DND-41 (cell line): ENCODE measurements around the gene VWDE.

Source experiments
- ATAC-seq: fragments of 200-7000 bp; cut with Tn5 transposase; 3 replicates; pipeline ENCODE4 v1.9.1; 2021; ENCODE audit warnings: low read depth; ENCODE audit not compliant: insufficient read depth
- DNase-seq: peaks from one replicate; pipeline ENCODE4 v3.0.0-alpha.2; 2020
- H2AFZ ChIP-seq: 2 replicates; pipeline ENCODE4 v1.6.0; 2012; ENCODE audit warnings: low read depth, low read length
- H3K27ac ChIP-seq: 2 replicates; pipeline ENCODE4 v1.5.1; 2012; ENCODE audit warnings: low read length, inconsistent platforms
- H3K27me3 ChIP-seq: fragments of 200-600 bp; sonication (generic); 2 replicates; pipeline ENCODE4 v1.6.0; 2012; ENCODE audit warnings: low read length, mild to moderate bottlenecking, inconsistent platforms; ENCODE audit not compliant: insufficient read depth, poor library complexity
- H3K36me3 ChIP-seq: 2 replicates; pipeline ENCODE4 v1.5.1; 2012; ENCODE audit warnings: low read length, inconsistent platforms; ENCODE audit not compliant: insufficient read depth
- H3K4me1 ChIP-seq: 2 replicates; pipeline ENCODE4 v1.5.1; 2012; ENCODE audit warnings: mild to moderate bottlenecking, low read length; ENCODE audit not compliant: insufficient read depth
- H3K4me2 ChIP-seq: 2 replicates; pipeline ENCODE4 v1.6.0; 2012; ENCODE audit warnings: mild to moderate bottlenecking, moderate library complexity, low read length, inconsistent platforms; ENCODE audit not compliant: insufficient read depth
- H3K4me3 ChIP-seq, 2 experiments: fragments of 200-600 bp in 1 of 2; shearing (Covaris generic) in 1 of 2; 2 replicates each; pipeline ENCODE4 v1.5.1; 2012 to 2016; ENCODE audit warnings: inconsistent platforms in 2 of 2, low read length in 2 of 2, mild to moderate bottlenecking in 2 of 2, low read depth in 1 of 2, moderate library complexity in 1 of 2
- H3K79me2 ChIP-seq: 2 replicates; pipeline ENCODE4 v1.6.0; 2012; ENCODE audit warnings: low read length, inconsistent platforms; ENCODE audit not compliant: insufficient read depth
- H3K9ac ChIP-seq: 2 replicates; pipeline ENCODE4 v1.6.0; 2012; ENCODE audit warnings: low read depth, mild to moderate bottlenecking, inconsistent platforms, low read length, moderate library complexity
- H3K9me3 ChIP-seq: 2 replicates; pipeline ENCODE4 v1.5.1; 2012; ENCODE audit warnings: low read length, moderate library complexity, mild to moderate bottlenecking, inconsistent platforms; ENCODE audit not compliant: insufficient read depth, severe bottlenecking
- H4K20me1 ChIP-seq: 2 replicates; pipeline ENCODE4 v1.6.0; 2012; ENCODE audit warnings: low read length; ENCODE audit not compliant: insufficient read depth
- EZH2 ChIP-seq: IDR thresholded peaks from 3 replicates; pipeline ENCODE4 v1.6.1; 2012; ENCODE audit warnings: borderline replicate concordance, low read depth, mild to moderate bottlenecking, moderate library complexity, low read length, inconsistent platforms; ENCODE audit not compliant: severe bottlenecking
- TF ChIP-seq, protein P1 (sequence below): IDR thresholded peaks from 2 replicates; pipeline ENCODE4 v1.5.1; 2012; ENCODE audit warnings: borderline replicate concordance, low read length, moderate library complexity, mild to moderate bottlenecking; ENCODE audit not compliant: poor library complexity, severe bottlenecking; ENCODE audit errors: extremely low read depth

VWDE gene

DNA sequence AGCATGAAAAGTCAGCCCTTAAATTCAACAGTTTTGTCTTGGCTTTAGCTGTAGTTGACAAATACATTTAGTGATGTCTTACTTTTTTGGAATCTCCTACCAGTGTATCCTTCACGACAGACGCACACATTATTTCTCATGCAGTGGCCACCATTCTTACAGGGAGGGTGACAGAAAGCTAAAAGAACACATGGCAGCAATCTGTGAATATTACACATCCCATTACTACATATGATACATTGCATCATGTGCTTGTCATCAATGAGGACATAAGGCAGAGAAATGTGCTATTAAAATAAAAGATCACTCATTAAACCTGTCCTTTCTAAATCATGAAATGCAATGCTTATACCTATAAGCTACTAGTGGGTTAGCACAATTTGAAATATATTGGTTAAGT, 66.6 kb downstream of the VWDE start:
- DNase-seq: no peak
- no peaks in the 10 kb centered on the region for H3K79me2 ChIP-seq
- no peaks in the 10 kb centered on the region for H3K4me1 ChIP-seq
- H3K9ac ChIP-seq: no peak overlapping the region
- TF ChIP-seq EZH2: no peak
- TF ChIP-seq, protein P1, sequence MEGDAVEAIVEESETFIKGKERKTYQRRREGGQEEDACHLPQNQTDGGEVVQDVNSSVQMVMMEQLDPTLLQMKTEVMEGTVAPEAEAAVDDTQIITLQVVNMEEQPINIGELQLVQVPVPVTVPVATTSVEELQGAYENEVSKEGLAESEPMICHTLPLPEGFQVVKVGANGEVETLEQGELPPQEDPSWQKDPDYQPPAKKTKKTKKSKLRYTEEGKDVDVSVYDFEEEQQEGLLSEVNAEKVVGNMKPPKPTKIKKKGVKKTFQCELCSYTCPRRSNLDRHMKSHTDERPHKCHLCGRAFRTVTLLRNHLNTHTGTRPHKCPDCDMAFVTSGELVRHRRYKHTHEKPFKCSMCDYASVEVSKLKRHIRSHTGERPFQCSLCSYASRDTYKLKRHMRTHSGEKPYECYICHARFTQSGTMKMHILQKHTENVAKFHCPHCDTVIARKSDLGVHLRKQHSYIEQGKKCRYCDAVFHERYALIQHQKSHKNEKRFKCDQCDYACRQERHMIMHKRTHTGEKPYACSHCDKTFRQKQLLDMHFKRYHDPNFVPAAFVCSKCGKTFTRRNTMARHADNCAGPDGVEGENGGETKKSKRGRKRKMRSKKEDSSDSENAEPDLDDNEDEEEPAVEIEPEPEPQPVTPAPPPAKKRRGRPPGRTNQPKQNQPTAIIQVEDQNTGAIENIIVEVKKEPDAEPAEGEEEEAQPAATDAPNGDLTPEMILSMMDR: no peak
- H4K20me1 ChIP-seq: no peaks in the 10 kb centered on the region
- no peak overlapping the region for H3K4me3 ChIP-seq
- no peaks in the 10 kb centered on the region for H3K27me3 ChIP-seq
- H3K27ac ChIP-seq: no peak overlapping the region
- no peaks in the 10 kb centered on the region for H3K36me3 ChIP-seq
- H3K9me3 ChIP-seq: no peaks in the 10 kb centered on the region
- no peak overlapping the region for H3K4me2 ChIP-seq
- ATAC-seq: no peak
- H2AFZ ChIP-seq: no peak overlapping the region

DNA sequence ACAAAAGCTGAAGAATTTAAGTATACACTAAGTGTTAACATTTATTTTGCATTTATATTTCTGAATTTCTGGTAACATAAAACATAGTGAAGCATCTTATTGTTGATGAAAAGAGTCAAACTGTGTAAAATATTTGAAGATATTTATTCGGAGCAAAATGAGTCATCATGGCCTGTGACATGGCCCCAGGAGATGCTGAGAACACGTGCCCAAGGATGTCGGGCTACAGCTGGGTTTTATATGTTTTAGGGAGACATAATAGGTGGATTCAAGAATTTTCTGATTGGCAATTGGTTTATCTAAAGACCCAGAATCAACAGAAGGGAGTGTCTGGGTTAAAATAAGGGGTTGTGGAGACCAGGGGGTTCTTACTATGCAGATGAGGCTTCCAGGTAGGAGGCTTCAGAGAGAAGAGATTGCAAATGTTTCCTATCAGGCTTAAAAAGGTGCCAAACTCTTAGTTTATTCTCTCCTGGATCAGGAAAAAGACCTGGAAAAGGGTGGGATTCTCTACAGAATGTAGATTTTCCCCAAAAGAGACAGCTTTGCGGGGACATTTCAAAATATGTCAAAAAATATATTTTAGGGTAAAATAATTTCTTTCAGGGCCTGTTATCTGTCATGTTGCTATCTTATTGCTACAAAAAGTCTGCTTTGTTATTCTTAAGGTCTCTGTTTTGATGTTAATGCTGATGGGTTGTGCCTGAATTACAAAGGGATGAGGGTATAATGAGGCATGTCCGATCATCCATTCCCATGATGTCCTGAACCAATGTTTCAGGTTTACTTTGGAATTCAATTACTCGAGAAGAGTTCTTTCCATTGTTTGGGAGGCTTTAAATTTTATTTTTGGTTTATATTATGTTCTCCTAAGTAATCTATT, 74.5 kb downstream of the VWDE start:
- H3K27me3 ChIP-seq: no peaks in the 10 kb centered on the region
- no peak overlapping the region for H3K27ac ChIP-seq
- DNase-seq (no peak), ATAC-seq (no peak)
- no peak overlapping the region for H3K4me2 ChIP-seq
- no peak overlapping the region for H3K9ac ChIP-seq
- H3K4me3 ChIP-seq: no peak overlapping the region
- H2AFZ ChIP-seq: no peak overlapping the region
- TF ChIP-seq, protein P1: no peak
- H3K79me2 ChIP-seq: no peaks in the 10 kb centered on the region
- H3K36me3 ChIP-seq: no peaks in the 10 kb centered on the region
- H3K9me3 ChIP-seq: no peaks in the 10 kb centered on the region
- H3K4me1 ChIP-seq: no peaks in the 10 kb centered on the region
- H4K20me1 ChIP-seq: no peaks in the 10 kb centered on the region

DNA sequence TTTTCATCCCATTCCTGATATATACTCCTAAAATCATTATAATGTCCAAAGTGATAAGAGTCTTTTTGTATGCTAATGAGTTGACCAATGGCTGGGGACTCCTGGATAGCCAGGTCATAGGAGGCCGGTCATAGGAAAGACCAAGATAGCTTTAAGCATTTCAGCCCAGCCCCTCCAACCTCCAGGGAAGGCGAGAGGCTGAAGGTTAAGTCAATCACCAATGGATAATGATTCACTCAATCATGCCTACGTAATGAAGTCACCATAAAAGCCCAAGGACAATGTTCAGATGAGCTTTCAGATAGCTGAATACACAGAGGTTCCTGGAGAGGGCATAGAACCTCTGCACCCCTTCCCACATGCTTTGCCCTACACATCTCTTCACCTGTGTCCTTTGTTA, 75.7 kb downstream of the VWDE start:
- H3K27me3 ChIP-seq: no peaks in the 10 kb centered on the region
- no peak overlapping the region for H3K9ac ChIP-seq
- no peak overlapping the region for H2AFZ ChIP-seq
- H3K36me3 ChIP-seq: no peaks in the 10 kb centered on the region
- H3K4me3 ChIP-seq: no peak overlapping the region
- H3K4me1 ChIP-seq: no peaks in the 10 kb centered on the region
- ATAC-seq: no peak
- H3K9me3 ChIP-seq: no peaks in the 10 kb centered on the region
- H3K4me2 ChIP-seq: no peak overlapping the region
- no peak overlapping the region for H3K27ac ChIP-seq
- TF ChIP-seq, protein P1: no peak
- no peak for TF ChIP-seq EZH2
- no peak for DNase-seq
- H3K79me2 ChIP-seq: no peaks in the 10 kb centered on the region
- no peaks in the 10 kb centered on the region for H4K20me1 ChIP-seq

DNA sequence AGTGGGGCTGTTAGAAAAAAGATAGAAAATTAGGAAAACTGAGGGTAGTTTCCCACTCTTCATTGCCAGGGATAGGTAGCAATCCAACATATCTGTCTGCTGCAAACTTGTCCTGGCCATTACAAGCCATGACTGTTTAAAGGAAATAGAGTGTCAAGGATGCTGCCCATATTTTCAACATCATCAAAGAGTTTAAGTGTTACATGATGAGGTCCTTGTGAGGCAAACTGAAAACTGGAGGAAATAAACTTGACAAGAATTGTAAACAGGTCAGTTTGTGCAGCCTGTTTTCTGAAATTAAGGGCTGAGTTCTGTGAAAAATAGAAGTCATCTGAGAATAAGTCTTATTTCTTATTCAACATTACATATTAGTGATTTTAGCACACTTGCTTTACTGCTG, 78.0 kb downstream of the VWDE start:
- Histone ChIP-seq H3K27me3 (no peaks in the 10 kb centered on the region), H4K20me1 (no peaks in the 10 kb centered on the region), H3K9me3 (no peaks in the 10 kb centered on the region), H3K27ac (no peak overlapping the region), H2AFZ (no peak overlapping the region), H3K79me2 (no peaks in the 10 kb centered on the region), H3K4me2 (no peak overlapping the region), H3K36me3 (no peaks in the 10 kb centered on the region), H3K4me3 (no peak overlapping the region), H3K9ac (no peak overlapping the region), H3K4me1 (no peaks in the 10 kb centered on the region)
- DNase-seq (no peak), ATAC-seq (no peak)
- TF ChIP-seq, protein P1: no peak
- no peak for TF ChIP-seq EZH2
